Pancreas (tissue), 10 donors: ENCODE data around the gene LIMA1. TPM values are rescaled to one million over a fixed set of nuclear protein-coding genes. Genes with fewer than 3 reads are reported as not detected.
"Not testable (repeated sequence)": the region's sequence is repeated elsewhere in the genome, so short reads cannot be mapped to it uniquely, and the experiment has no call there.

ENCODE experiments used
- ATAC-seq, 4 donors: fragments of 200-7000 bp; cut with Tn5 transposase; one replicate each; pipeline versions ENCODE4 v1.8.0 to v1.9.1; 2020; ENCODE audit warnings: mild to moderate bottlenecking in 4 of 4, moderate library complexity in 4 of 4
- DNase-seq, 6 donors: peaks; one replicate each; pipeline ENCODE4 v3.0.0-alpha.2; 2020
- FAIRE-seq: peaks from 2 replicates; lab custom pipeline; 2012; peaks lifted over from hg19 to GRCh38; lab: Jason Lieb, UNC
- H3K27ac ChIP-seq, 4 donors: fragments of 200-600 bp; sonication (generic); 1 replicate in 3 of 4; 2 replicates in 1 of 4; pipeline versions ENCODE4 v1.5.0 to v1.8.0; 2020
- H3K27me3 ChIP-seq, 4 donors: fragments of 200-600 bp; one replicate each; pipeline ENCODE4 v1.8.0; 2021
- H3K36me3 ChIP-seq, 3 donors: fragments of 200-600 bp; sonication (generic) in 1 of 3; one replicate each; pipeline versions ENCODE4 v1.5.0 to v1.8.0; 2020 to 2021
- H3K4me1 ChIP-seq, 3 donors: fragments of 200-600 bp; one replicate each; pipeline ENCODE4 v1.8.0; 2021
- H3K4me3 ChIP-seq, 4 donors: fragments of 200-600 bp; sonication (generic) in 2 of 4; one replicate each; pipeline versions ENCODE4 v1.5.0 to v1.8.0; 2020 to 2021
- H3K9me3 ChIP-seq, 4 donors: fragments of 200-600 bp; one replicate each; pipeline ENCODE4 v1.8.0; 2021
- CTCF ChIP-seq, 4 donors: fragments of 200-600 bp; sonication (generic) in 3 of 4; IDR thresholded peaks; one replicate each; pipeline versions ENCODE4 v1.5.0 to v1.8.0; 2021; ENCODE audit warnings: antibody characterized with exemption in 4 of 4
- WGBS, 2 donors: extraction: QIAGEN DNeasy Blood & Tissue Kit; methylation state at CpG; one replicate each; pipeline ENCODE4 v1.1.7; 2013; 5-methylcytosine and 5-hydroxymethylcytosine counted together
- intact Hi-C, 3 donors: fragments of 100-400 bp; cut with DNase I; formaldehyde crosslinking; loops; one replicate each; pipeline versions ENCODE4 v1.11.1 to v1.14.2; 2022
- polyA plus RNA-seq, 2 donors: library from polyadenylated mRNA; stranded (reverse); fragments of 200-250 nt; gene quantifications; one replicate each; pipeline ENCODE4 v1.2.3, GENCODE V29; 2013
- total RNA-seq, 6 donors: library from RNA; stranded (reverse); fragmentation: NEBNext Ultra II Directional in 4 of 6; extraction: Animal tissue kit (Norgen Biotek cat#: 25700) in 4 of 6; gene quantifications; one replicate each; pipeline versions ENCODE4 v1.2.1 to v1.2.4, GENCODE V29; 2021 to 2023
- donor health status: healthy with polysubstance abuse.
- donor health status: DM: no; HTN: no; CAD: no; lungs with moderate emphysema.
- donor health status: DM: no; HTN: no; CAD: no.
- donor health status: control.
- donor health status: control.
- donor health status: Bipolar disorder and iron deficiency.
- donor health status: DM: yes; HTN: yes; CAD: no.
- donor health status: DM: no; HTN: no; CAD: no.
- donor health status: DM: no; HTN: no; CAD: no.
- donor health status: DM: yes; HTN: yes; CAD: no.

The LIMA1 gene
- total RNA-seq (10 to 100 TPM; 17.6 to 50.3 (median 27.2) TPM), polyA plus RNA-seq (10 to 100 TPM; 19.8 to 24.1 TPM)

- no peak for TF ChIP-seq CTCF (IDR thresholded peaks at IDR 0.05)
- intact Hi-C loops: no loop called here
- DNase-seq (peak; percentile 91 to 98 (median 96)), FAIRE-seq (no peak), ATAC-seq (peak; percentile 96 to 98 (median 98))
- WGBS, 2 donors: 0% methylated on average over 42 to 52 of the region's 52 CpGs
- Histone ChIP-seq H3K4me3 (peak within 1 kb of the TSS; percentile 57 to 72 (median 66)), H3K36me3 (no peaks in the 10 kb centered on the region), H3K27ac (peak within 1 kb of the TSS; percentile 74 to 88 (median 80)), H3K4me1 (peaks cover 3 to 21% (median 9%) of the 10 kb centered on the region in 3 donors), H3K27me3 (no peaks in the 10 kb centered on the region), H3K9me3 (no peaks in the 10 kb centered on the region)
Measured at GRCh38 chr12:50283229-50283923, at the start of gene LIMA1. Gene LIMA1, minus strand, starts transcription at chr12:50283520. Its CDS starts 34,769 bp downstream, at chr12:50248751.

GRCh38 chr12:50331745-50332144 lies 48.4 kb upstream of the LIMA1 start:
- Histone ChIP-seq H3K36me3 (no peaks in the 10 kb centered on the region), H3K27ac (no peak overlapping the region), H3K27me3 (no peaks in the 10 kb centered on the region), H3K9me3 (no peaks in the 10 kb centered on the region), H3K4me1 (peaks cover 0 to 4% (median 1%) of the 10 kb centered on the region in 3 donors), H3K4me3 (no peak overlapping the region)
- intact Hi-C loops: no loop called here
- DNase-seq (no peak), FAIRE-seq (no peak), ATAC-seq (no peak)
- no peak for TF ChIP-seq CTCF (IDR thresholded peaks at IDR 0.05)
- WGBS, 2 donors: 87% methylated on average over 1 of the region's 1 CpG

GRCh38 chr12:50328664-50329063 lies 45.3 kb upstream of the LIMA1 start:
- H3K27me3 ChIP-seq, H3K4me3 ChIP-seq, FAIRE-seq, intact Hi-C loops, DNase-seq, H3K9me3 ChIP-seq, H3K36me3 ChIP-seq, H3K27ac ChIP-seq, ATAC-seq: not testable (repeated sequence)
- peaks cover 0 to 16% (median 8%) of the 10 kb centered on the region in 3 donors for H3K4me1 ChIP-seq
- WGBS, 2 donors: 95% methylated on average over 5 of the region's 5 CpGs

- DNase-seq (peak in 3 of 6 donors; percentile 23 to 46 (median 23)), ATAC-seq (peak; percentile 69 to 86 (median 78)), FAIRE-seq (no peak)
- intact Hi-C loops: no loop called here
- 31 to 32% methylated on average over 4 of the region's 4 CpGs for WGBS, 2 donors
- no peaks in the 10 kb centered on the region for H3K9me3 ChIP-seq
- H3K27me3 ChIP-seq: no peaks in the 10 kb centered on the region
- H3K4me1 ChIP-seq: peaks cover 0 to 16% (median 8%) of the 10 kb centered on the region in 3 donors
- TF ChIP-seq CTCF (IDR thresholded peaks at IDR 0.05): no peak
- H3K27ac ChIP-seq: peak overlapping the region in 1 of 4 donors; percentile 23
- no peaks in the 10 kb centered on the region for H3K36me3 ChIP-seq
- no peak overlapping the region for H3K4me3 ChIP-seq
Measured at GRCh38 chr12:50326590-50327284, 43.4 kb upstream of the LIMA1 start.

- ATAC-seq (peak; percentile 55 to 81 (median 78)), FAIRE-seq (no peak), DNase-seq (no peak)
- TF ChIP-seq CTCF (IDR thresholded peaks at IDR 0.05): no peak
- Histone ChIP-seq H3K27ac (no peak overlapping the region), H3K9me3 (no peaks in the 10 kb centered on the region), H3K36me3 (no peaks in the 10 kb centered on the region), H3K4me3 (no peak overlapping the region), H3K27me3 (no peaks in the 10 kb centered on the region), H3K4me1 (peaks cover 0 to 16% (median 8%) of the 10 kb centered on the region in 3 donors)
- WGBS, 2 donors: 65 to 68% methylated on average over 5 of the region's 5 CpGs
- intact Hi-C loops: no loop called here
Measured at GRCh38 chr12:50325890-50326391, 42.6 kb upstream of the LIMA1 start.

GRCh38 chr12:50324770-50325169 lies 41.5 kb upstream of the LIMA1 start:
- DNase-seq, ATAC-seq, H3K9me3 ChIP-seq, H3K4me3 ChIP-seq, H3K36me3 ChIP-seq, H3K27ac ChIP-seq, H3K27me3 ChIP-seq, intact Hi-C loops, FAIRE-seq: not testable (repeated sequence)
- peaks cover 0 to 16% (median 8%) of the 10 kb centered on the region in 3 donors for H3K4me1 ChIP-seq
- WGBS, 2 donors: 87 to 88% methylated on average over 4 of the region's 4 CpGs

GRCh38 chr12:50324077-50324476 lies 40.8 kb upstream of the LIMA1 start:
- H3K36me3 ChIP-seq, H3K9me3 ChIP-seq, H3K4me3 ChIP-seq, H3K27me3 ChIP-seq, ATAC-seq, intact Hi-C loops, H3K27ac ChIP-seq, FAIRE-seq, DNase-seq: not testable (repeated sequence)
- 92 to 94% methylated on average over 7 of the region's 7 CpGs for WGBS, 2 donors
- peaks cover 0 to 16% (median 8%) of the 10 kb centered on the region in 3 donors for H3K4me1 ChIP-seq
